Mononuclear cell (primary cell): Measurements from ENCODE around the gene GABRP. TPM values are rescaled to one million over a fixed set of nuclear protein-coding genes. Genes with fewer than 3 reads are reported as not detected.
"Not testable (repeated sequence)": the region's sequence is repeated elsewhere in the genome, so short reads cannot be mapped to it uniquely, and the experiment has no call there.

Source experiments
- H3K27me3 ChIP-seq: 2 replicates; pipeline ENCODE4 v1.6.0; 2011; ENCODE audit warnings: low read length, control low read depth; ENCODE audit not compliant: insufficient read depth
- H3K4me1 ChIP-seq: 2 replicates; pipeline ENCODE4 v1.5.1; 2011; ENCODE audit warnings: mild to moderate bottlenecking, low read length, control low read depth; ENCODE audit not compliant: insufficient read depth
- H3K4me3 ChIP-seq: 2 replicates; pipeline ENCODE4 v1.5.1; 2011; ENCODE audit warnings: mild to moderate bottlenecking, low read length, moderate library complexity
- H3K9me3 ChIP-seq: 2 replicates; pipeline ENCODE4 v1.5.1; 2011; ENCODE audit warnings: low read depth, mild to moderate bottlenecking, control low read depth, low read length
- total RNA-seq: library from RNA; depleted of rRNA; stranded (reverse); fragments of >200 nt; gene quantifications from one replicate; pipeline ENCODE4 v1.2.3, GENCODE V29; 2012

GABRP gene
- total RNA-seq, 1 donor = 0.10 TPM

DNA sequence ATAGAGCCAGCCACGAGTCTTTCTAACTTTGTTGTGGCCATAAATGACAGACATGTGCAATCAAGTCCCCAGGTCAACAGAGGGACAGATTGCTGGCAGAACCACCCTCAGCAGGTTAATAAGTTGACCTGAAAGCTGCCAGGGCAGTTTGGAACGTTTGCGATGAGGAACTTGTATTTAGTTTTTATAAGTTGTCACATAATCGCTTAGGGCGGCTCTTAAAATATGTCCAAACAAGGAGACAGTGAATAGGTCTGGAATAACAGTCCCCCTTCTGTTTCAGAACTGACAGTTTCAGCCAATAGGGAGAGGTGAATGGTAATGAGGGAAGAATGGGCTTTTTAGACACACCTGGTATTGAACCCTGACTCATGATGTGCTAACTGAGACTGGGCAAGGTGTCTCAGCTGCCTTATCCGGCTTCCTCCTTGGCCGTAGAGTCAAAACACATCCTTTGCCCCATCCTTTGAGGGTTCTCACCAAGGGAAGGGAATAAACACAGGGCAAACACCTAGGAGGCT lies 33.6 kb upstream of the GABRP start:
- Histone ChIP-seq H3K4me1 (no peaks in the 10 kb centered on the region), H3K27me3 (peaks cover 4% of the 10 kb centered on the region), H3K9me3 (no peaks in the 10 kb centered on the region), H3K4me3 (no peak overlapping the region)

DNA sequence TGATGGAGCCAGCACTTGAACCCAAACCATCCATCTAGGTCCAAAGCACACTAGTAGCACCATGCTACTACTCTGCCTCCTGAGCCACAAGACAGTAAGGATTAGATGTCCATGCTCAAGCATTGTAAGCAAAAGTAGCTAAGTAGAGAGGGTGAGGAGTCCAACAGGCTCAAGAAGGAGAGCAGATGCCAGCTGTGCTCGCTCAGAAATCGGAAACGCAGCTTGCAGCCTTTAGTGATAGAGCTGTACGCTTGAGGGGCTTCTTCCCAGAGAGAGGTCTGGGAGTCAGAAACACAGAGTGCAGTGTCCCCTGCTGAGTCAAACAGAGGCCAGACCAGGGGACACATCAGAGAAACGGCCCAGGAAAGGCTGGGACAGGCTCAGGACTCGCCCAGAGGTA lies 32.7 kb upstream of the GABRP start:
- Histone ChIP-seq H3K27me3 (no peaks in the 10 kb centered on the region), H3K9me3 (no peaks in the 10 kb centered on the region), H3K4me3 (no peak overlapping the region), H3K4me1 (no peaks in the 10 kb centered on the region)

DNA sequence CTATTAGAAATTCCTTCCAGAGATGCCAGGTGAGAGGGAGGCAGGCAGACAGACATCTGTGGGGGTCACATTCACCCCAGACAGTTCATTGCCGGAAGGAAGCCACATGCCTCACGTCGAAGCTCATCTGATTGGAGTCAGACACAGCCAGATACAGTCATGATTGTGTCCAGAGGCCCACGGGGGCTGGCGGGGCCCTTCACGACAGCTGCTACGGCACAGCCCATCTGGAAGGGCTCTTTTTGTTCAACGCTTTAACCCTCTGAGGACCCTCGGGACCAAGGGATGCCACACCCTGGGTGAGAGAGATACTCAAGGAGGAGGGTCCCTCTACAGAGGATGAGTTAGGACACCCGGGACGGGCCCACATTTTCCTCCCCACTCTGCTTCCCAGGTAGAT lies 31.9 kb upstream of the GABRP start:
- Histone ChIP-seq H3K4me3 (no peak overlapping the region), H3K4me1 (no peaks in the 10 kb centered on the region), H3K9me3 (no peaks in the 10 kb centered on the region), H3K27me3 (no peaks in the 10 kb centered on the region)

DNA sequence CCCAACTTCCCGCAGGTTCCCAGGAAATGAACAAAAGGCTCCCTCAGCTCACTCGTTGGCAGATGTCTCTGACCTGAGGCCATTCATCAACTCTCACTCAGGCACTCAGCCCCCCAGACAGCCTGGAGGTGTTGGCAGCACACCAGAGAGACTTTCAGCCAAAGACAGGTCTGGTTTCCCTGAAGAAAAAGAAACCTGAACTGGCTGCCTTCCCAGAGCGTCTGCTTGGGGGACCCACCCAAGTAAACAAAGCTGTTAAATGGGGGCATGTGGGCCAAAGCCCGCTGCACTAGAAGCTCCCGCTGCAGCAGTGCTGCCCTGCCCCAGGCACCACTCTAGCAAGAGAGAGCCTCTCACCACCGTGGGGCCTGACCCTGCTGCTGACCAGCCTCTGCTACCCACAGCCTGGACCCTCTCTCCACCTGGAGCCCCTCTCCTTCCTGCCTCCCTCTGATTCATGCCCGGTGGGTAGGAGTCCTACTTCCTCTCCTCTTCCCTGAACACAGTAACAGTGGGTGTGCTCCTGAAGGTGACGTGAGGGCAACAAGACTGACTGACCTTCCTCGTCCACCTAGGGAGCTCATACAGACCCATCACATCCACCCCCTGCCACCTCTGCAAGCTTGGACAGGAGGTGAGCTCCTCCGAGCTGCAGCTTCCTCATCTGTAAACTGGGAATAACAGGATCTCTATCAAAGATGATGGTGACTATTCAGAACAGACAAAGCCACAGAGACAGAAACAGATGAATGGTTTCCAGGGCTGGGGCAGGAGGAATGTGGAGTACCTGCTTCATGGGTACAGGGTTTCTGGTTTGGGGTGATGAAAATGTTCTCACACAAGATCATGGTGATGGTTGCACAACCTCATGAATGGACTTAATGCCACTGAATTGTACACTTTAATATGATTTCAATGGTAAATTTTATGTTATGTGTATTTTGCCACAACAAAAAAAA lies 31.0 kb upstream of the GABRP start:
- Histone ChIP-seq H3K4me1 (no peaks in the 10 kb centered on the region), H3K9me3 (no peaks in the 10 kb centered on the region), H3K4me3 (no peak overlapping the region), H3K27me3 (no peaks in the 10 kb centered on the region)

DNA sequence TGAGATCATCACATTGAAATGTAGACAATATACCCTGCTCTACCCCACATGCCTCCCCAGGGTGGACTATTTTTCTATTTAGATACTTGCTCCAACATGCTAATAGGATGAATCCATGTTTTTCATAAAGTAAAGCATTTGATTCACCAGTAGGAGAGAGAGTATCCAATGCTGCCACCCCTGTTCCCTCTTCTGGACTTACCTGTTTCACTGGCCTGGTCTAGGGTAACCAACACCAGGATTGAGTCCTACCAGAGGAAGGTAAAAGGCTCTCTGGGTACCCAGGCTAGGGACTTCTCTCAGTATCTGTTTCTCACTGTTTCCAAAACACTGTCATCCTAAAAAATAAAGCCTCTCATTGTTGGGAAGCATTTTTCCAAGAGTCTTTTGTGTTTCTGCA lies 30.2 kb upstream of the GABRP start:
- Histone ChIP-seq H3K4me1 (no peaks in the 10 kb centered on the region), H3K4me3 (no peak overlapping the region), H3K27me3 (no peaks in the 10 kb centered on the region), H3K9me3 (no peaks in the 10 kb centered on the region)

DNA sequence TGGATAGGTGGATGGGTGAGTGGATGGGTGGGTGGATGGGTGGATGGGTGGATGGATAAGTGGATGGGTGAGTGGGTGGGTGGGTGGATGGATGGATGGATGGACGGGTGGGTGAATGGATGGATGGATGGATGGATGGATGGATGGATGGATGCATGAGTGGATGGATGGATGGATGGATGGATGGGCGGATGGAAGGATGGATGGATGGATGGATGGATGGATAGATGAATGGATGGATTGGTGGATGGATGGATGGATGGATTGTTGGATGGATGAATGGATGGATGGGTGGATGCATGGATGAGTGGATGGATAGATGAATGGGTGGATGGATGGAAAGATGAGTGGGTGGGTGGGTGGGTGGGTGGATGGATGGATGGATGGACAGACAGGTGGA lies 29.0 kb upstream of the GABRP start:
- H3K27me3 ChIP-seq, H3K4me3 ChIP-seq, H3K4me1 ChIP-seq, H3K9me3 ChIP-seq: not testable (repeated sequence)

DNA sequence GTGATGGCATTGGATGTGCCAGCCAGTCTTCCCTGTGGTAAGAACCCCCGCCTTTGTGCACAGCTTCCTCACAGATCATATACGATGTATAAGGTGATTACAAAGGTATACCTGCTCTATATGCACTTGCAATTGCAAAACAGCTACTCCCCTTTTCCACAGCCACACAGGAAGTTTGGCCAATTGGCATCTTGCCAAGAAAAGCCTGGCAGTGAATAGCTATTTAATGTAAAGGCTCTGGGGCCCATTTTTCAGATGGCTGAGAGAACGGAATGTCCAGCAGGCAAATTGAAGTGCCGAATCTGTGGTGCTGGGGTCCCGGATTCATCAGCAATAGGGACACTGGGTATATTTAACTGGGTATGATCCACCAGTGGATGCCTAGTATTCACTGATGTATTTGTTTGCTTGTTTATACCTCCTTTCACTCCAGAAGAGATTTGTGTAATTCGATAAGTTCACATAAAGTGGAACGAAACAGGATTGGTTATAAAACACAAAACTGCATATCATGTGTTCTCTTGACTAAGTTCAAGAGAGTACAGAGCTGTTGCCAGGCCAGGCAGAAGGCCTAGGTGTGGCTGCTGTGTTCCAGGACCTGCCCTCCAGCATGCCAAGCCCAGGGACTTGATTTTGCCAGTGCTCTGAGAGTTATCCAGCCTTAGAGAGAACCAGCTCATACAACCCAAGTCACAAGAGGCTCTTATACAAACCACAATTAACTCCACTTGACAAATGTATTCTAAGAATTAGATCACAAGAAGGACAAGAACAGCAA lies 27.7 kb upstream of the GABRP start:
- H3K4me1 ChIP-seq = no peaks in the 10 kb centered on the region
- H3K9me3 ChIP-seq = no peaks in the 10 kb centered on the region
- H3K27me3 ChIP-seq = no peaks in the 10 kb centered on the region
- no peak overlapping the region for H3K4me3 ChIP-seq

DNA sequence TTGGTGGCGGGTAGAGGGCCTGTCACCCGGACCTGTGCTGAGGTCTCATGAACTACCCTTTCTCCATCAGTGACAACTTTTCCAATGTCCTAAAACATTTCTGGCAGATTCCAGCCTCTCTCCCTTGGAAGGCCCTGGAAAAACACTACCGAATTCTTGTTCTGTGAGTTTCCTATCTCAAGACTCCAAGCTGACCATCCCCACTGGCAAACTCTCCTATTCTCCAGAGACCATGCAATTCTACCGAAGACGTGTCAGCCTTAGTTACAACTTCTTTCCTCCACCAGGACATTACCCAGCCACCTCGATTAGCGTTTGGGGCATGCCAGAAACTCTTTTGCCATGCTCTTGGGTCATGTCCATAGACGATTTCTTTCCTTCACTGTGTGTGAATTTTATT lies 26.8 kb upstream of the GABRP start:
- Histone ChIP-seq H3K4me1 (no peaks in the 10 kb centered on the region), H3K4me3 (no peak overlapping the region), H3K9me3 (no peaks in the 10 kb centered on the region)

DNA sequence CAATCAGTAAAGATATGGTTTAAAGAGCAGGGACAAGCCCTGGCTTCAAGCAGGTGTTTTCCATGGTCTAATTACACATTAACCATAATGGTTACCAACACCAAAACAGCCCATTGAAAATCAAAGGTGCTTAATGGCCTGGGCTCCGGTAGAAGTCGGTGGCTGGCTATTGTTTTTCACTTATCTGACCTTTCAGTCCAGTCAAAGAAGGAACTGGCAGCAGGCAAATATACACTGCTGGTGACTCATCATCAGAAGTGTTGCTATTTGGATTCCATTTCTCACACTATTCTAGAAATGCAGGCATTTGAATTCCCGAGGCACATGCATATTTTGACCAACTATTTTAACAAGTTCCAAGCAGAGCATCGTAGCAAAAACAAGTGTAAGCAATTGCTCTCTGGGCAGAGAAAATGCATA lies 26.3 kb upstream of the GABRP start:
- Histone ChIP-seq H3K27me3 (no peaks in the 10 kb centered on the region), H3K4me3 (no peak overlapping the region), H3K4me1 (no peaks in the 10 kb centered on the region), H3K9me3 (no peaks in the 10 kb centered on the region)

More for the DNA sequence above, 26.8 kb upstream of the GABRP start:
- H3K27me3 ChIP-seq = no peaks in the 10 kb centered on the region

DNA sequence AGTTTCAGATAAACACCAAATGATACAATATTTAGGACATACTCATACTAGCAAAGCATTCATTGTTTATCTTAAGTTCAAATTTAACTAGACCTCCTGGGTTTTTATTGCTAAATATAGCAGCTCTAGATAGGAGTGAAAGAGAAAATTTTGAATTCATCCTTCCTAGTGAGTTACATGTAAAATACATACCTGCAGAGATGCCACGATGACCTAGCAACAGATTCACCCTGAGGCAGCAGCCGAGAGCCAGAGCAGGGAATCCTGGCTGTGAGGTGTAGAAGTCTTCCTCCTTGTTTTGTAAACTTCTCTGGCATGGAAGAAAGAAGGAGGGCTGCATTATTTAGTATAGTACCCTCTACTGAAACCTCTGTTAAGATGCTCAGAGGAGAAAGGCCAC lies 25.9 kb upstream of the GABRP start:
- Histone ChIP-seq H3K4me1 (no peaks in the 10 kb centered on the region), H3K27me3 (no peaks in the 10 kb centered on the region), H3K4me3 (no peak overlapping the region), H3K9me3 (no peaks in the 10 kb centered on the region)

DNA sequence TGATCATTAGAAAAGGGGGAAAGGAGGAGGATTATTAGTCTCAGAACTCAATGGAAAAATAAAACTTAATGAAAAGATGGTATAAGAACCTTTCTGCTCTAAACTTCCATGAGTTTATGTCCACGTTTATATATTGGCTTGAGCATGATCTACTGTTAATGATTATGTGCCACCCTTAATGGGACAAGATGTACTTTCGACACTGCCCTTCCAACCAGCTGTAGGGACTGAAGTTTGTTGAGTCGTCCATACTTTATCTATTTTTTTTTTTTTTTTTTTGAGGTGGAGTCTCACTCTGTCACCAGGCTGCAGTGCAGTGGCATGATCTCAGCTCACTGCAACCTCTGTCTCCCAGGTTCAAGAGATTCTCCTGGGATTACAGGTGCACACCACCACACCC lies 25.0 kb upstream of the GABRP start:
- H3K9me3 ChIP-seq = no peaks in the 10 kb centered on the region
- H3K4me1 ChIP-seq = no peaks in the 10 kb centered on the region

DNA sequence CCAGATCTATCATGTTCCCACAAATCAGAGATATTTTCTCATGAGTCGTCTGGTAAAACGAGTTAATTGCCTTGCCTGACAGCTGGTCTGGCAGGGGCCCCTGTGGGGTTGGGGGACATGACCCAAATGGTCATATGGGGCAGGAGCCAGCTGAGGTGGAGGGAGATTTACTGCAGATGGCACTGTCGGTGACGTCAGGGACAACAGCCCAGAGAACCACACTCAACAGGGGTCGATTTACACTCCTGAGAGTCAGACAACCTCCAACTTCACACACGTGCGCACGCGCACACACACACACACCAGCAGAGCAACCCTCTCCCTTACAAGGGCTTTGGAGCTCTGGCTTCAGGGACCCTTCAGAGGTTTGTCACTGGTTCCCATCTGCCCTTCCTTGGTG lies 23.4 kb upstream of the GABRP start:
- Histone ChIP-seq H3K9me3 (no peaks in the 10 kb centered on the region), H3K4me3 (no peak overlapping the region), H3K4me1 (no peaks in the 10 kb centered on the region), H3K27me3 (no peaks in the 10 kb centered on the region)

More for the DNA sequence above, 25.0 kb upstream of the GABRP start:
- no peak overlapping the region for H3K4me3 ChIP-seq
- H3K27me3 ChIP-seq = no peaks in the 10 kb centered on the region

DNA sequence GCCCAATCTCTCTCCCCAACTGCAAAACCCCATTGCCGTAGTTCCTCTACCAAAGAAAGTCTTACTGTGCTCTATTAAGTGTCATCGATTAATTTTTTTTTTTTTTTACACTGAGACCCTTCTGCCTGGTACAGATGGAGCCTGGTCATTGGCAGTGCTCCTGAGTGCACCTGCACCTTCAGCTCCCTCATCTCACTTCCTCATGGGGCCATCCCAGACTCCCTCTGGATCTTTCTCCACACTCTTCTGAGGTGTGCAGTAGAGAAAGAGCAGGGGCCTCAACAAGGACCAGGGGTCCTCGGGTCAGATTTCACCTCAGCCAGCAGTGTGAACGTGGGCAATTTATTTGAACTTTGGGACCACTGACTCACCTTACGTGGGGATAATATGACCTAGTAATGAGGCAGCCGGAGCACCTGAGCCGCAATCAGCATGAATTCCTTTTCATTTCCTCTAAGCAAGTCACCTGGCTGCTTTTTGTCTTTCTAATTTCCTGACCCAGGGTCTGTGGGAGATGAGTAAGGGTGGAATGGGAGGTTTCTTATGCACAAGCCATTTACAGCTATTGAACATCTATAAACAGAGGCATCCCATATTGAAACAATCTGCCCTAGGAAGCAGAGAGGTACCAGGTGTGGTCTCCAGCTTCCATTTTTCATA lies 22.3 kb upstream of the GABRP start:
- no peaks in the 10 kb centered on the region for H3K9me3 ChIP-seq

DNA sequence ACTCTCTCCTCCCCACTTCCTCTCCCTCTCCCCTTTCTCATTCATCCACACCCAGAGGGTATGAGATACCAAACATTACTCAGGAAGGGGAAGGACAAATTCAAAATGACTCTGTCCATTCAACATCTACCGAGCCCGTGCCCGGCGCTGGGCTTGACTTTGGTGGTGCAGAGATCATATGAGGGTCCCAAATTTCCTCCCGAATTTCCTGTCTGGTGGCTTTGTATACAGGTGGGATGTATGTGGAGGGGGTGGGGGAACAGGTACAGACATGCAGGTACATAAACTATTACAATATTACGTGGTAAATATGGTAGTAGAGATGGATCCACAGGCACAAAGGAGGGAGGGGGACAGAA lies 21.8 kb upstream of the GABRP start:
- Histone ChIP-seq H3K9me3 (no peaks in the 10 kb centered on the region), H3K27me3 (no peaks in the 10 kb centered on the region), H3K4me1 (no peaks in the 10 kb centered on the region)

More for the DNA sequence above, 22.3 kb upstream of the GABRP start:
- Histone ChIP-seq H3K27me3 (no peaks in the 10 kb centered on the region), H3K4me1 (no peaks in the 10 kb centered on the region), H3K4me3 (no peak overlapping the region)

DNA sequence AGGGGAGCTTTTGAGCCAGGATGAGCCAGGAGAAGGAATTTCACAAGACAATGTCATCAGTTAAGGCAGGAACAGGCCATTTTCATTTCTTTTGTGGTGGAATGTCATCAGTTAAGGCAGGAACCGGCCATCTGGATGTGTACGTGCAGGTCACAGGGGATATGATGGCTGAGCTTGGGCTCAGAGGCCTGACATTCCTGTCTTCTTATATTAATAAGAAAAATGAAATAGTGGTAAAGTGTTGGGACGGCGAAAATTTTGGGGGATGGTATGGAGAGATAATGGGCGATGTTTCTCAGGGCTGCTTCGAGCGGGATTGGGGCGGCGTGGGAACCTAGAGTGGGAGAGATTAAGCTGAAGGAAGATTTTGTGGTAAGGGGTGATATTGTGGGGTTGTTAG lies 21.2 kb upstream of the GABRP start:
- H3K4me3 ChIP-seq, H3K4me1 ChIP-seq, H3K27me3 ChIP-seq: not testable (repeated sequence)

More for the DNA sequence above, 21.8 kb upstream of the GABRP start:
- H3K4me3 ChIP-seq = no peak overlapping the region

More for the DNA sequence above, 21.2 kb upstream of the GABRP start:
- not testable (repeated sequence) for H3K9me3 ChIP-seq
